K562 (cell line): Measurements from ENCODE around the gene PCF11. TPM values are rescaled to one million over a fixed set of nuclear protein-coding genes. Genes with fewer than 3 reads are reported as not detected.

Experiments
- AFF4 ChIP-seq: sonication (generic); formaldehyde crosslinking; IDR thresholded peaks from 2 replicates; pipeline ENCODE4 v1.8.0; 2023; ENCODE audit warnings: mild to moderate bottlenecking, missing genetic modification reagents
- ATF7 ChIP-seq: fragments of 450-650 bp; IDR thresholded peaks from 2 replicates; pipeline ENCODE4 v1.7.1; 2014; ENCODE audit warnings: mild to moderate bottlenecking, moderate library complexity
- CBFB ChIP-seq: sonication (generic); formaldehyde crosslinking; IDR thresholded peaks from 2 replicates; pipeline ENCODE4 v1.4.0; 2020; ENCODE audit warnings: mild to moderate bottlenecking, missing genetic modification reagents
- CREB3L1 ChIP-seq: fragments of 450-650 bp; IDR thresholded peaks from 2 replicates; pipeline ENCODE4 v1.6.1; 2014; ENCODE audit warnings: low read depth, mild to moderate bottlenecking, moderate library complexity, borderline replicate concordance
- FIP1L1 ChIP-seq: fragments of 200-400 bp; formaldehyde crosslinking; IDR thresholded peaks from 2 replicates; pipeline ENCODE4 v1.6.1; 2018; ENCODE audit warnings: mild to moderate bottlenecking, low read depth, low read length; ENCODE audit not compliant: poor library complexity, severe bottlenecking
- FOXA1 ChIP-seq: fragments of 450-650 bp; IDR thresholded peaks from 2 replicates; pipeline ENCODE4 v1.6.1; 2016; ENCODE audit warnings: mild to moderate bottlenecking, borderline replicate concordance
- FOXP1 ChIP-seq: sonication (generic); formaldehyde crosslinking; IDR thresholded peaks from 2 replicates; pipeline ENCODE4 v1.8.0; 2022; ENCODE audit warnings: mild to moderate bottlenecking, missing genetic modification reagents
- HNRNPUL1 ChIP-seq: fragments of 200-400 bp; formaldehyde crosslinking; IDR thresholded peaks from 2 replicates; pipeline ENCODE4 v1.6.1; 2017; ENCODE audit warnings: low read length
- PML ChIP-seq: IDR thresholded peaks from 2 replicates; pipeline ENCODE4 v1.6.1; 2012; ENCODE audit warnings: low read length, inconsistent platforms
- RBM22 ChIP-seq: fragments of 200-400 bp; formaldehyde crosslinking; IDR thresholded peaks from 2 replicates; pipeline ENCODE4 v1.6.1; 2018; ENCODE audit warnings: low read length, low read depth; ENCODE audit not compliant: poor library complexity, severe bottlenecking
- TEAD1 ChIP-seq, 2 experiments: fragments of 450-650 bp in 1 of 2; sonication (generic) in 1 of 2; formaldehyde crosslinking; IDR thresholded peaks; 2 replicates each; pipeline versions ENCODE4 v1.4.0 to v1.8.0; 2020 to 2022; ENCODE audit warnings: mild to moderate bottlenecking in 2 of 2, missing genetic modification reagents in 1 of 2
- ZBTB8A ChIP-seq: fragments of 450-650 bp; IDR thresholded peaks from 2 replicates; pipeline ENCODE4 v1.6.1; 2018; ENCODE audit warnings: mild to moderate bottlenecking, moderate library complexity; ENCODE audit not compliant: partially characterized antibody
- ZNF707 ChIP-seq: fragments of 250-450 bp; sonication (Bioruptor Pico); conservative IDR thresholded peaks from 2 replicates; pipeline ENCODE4 v1.8.0; 2022; ENCODE audit warnings: inconsistent platforms, mild to moderate bottlenecking, moderate library complexity
- polyA plus RNA-seq, 8 experiments: library from polyadenylated mRNA; depleted of rRNA in 4 of 8; stranded (reverse) in 5 of 8; unstranded in 3 of 8; fragments of >200 nt; fragmentation: Nextera tagmentation in 2 of 8; fragmentation: Illumina TruSeq in 1 of 8; extraction: Ambion mirVana in 2 of 8; extraction: Trizol in 1 of 8; gene quantifications; 2 replicates each; pipeline versions ENCODE4 v1.2.1 to v1.2.3, GENCODE V29; 2011 to 2014; ENCODE audit warnings: inconsistent platforms in 1 of 8, missing spikeins in 1 of 8
- total RNA-seq, 7 experiments: library from RNA; depleted of rRNA in 6 of 7; stranded (reverse); fragments of >200 nt in 6 of 7; fragmentation: Illumina TruSeq in 2 of 7; extraction: Trizol in 2 of 7; gene quantifications; 2 replicates each; pipeline versions ENCODE4 v1.2.1 to v1.2.3, GENCODE V29; 2011 to 2021; ENCODE audit warnings: low replicate concordance in 1 of 7
- TF ChIP-seq, protein P1 (sequence below): sonication (generic); formaldehyde crosslinking; IDR thresholded peaks from 2 replicates; pipeline ENCODE4 v1.8.1; 2023; ENCODE audit warnings: mild to moderate bottlenecking, missing genetic modification reagents
- TF ChIP-seq, protein P2 (sequence below): sonication (generic); formaldehyde crosslinking; IDR thresholded peaks from 2 replicates; pipeline ENCODE4 v1.8.0; 2022; ENCODE audit warnings: mild to moderate bottlenecking, missing genetic modification reagents

PCF11 gene
- total and polyA plus RNA-seq, 9 of the 15 experiments (the other 6 are each of a cell fraction or from before 2014, with no cell fraction given), result 9.3 to 91.6 (median 54.4) TPM

DNA sequence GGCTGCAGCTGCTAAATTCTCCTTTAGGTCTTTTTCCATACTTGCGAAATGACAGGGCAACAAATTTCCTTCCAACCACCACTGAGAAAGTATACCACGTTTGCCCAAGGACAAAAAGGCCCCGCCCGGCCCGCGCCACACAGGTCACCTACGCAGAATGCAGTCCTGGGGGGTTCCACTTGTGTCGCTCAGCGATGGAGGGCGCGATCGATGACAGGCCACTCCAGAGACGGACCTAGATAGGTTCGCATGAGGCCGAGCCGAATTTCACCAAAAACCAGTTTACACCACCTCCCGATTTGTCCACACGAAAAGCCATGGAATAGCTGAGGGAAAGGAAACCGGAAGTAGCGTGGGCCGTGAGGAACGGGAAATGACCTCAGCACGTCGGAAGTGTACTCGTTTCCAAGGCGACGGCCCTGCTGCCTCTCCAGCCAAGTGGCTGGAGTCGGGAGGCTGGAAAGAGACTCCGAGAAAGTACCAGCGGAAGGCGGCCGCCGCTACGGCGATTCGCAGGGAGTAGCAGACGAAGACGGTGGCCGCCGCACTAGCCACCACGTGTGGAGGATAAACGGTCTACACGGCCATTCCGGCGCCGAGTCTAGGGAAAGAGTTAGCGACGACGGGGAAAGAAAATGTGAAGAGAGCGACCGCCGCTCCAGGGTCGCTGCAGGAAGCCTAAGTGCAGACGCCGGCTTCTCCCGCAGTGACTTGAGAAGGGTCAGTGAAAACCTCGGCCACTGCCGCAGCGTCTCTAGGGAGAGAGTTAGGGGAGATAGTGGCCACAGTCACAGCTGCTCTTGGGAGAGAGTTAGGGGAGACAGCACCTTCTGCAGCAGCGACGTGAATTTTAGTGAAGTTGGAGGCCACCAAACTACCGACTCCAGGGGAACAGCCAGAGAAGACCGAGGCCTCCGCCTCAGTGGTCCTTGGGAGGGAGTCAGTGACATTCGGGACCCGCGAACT is 36.7 kb downstream of the PCF11 start, which contains the start of gene ANKRD42 (continued):
- TF ChIP-seq FOXP1 (CRISPR knock-in tag), result no peak
- TF ChIP-seq PML, result no peak; the same call in 1 of the 2 replicates
- TF ChIP-seq FOXA1, result no peak
- TF ChIP-seq HNRNPUL1, result no peak
- TF ChIP-seq AFF4 (CRISPR knock-in tag), result peak; percentile 66; the same call in 1 of the 2 replicates
- TF ChIP-seq RBM22, result peak; percentile 32
- peak; percentile 92 for TF ChIP-seq ATF7
- peak; percentile 49; the same call in 1 of the 2 replicates for TF ChIP-seq CREB3L1
- TF ChIP-seq CBFB, result no peak; the same call in 1 of the 2 replicates
- TF ChIP-seq, protein P1, sequence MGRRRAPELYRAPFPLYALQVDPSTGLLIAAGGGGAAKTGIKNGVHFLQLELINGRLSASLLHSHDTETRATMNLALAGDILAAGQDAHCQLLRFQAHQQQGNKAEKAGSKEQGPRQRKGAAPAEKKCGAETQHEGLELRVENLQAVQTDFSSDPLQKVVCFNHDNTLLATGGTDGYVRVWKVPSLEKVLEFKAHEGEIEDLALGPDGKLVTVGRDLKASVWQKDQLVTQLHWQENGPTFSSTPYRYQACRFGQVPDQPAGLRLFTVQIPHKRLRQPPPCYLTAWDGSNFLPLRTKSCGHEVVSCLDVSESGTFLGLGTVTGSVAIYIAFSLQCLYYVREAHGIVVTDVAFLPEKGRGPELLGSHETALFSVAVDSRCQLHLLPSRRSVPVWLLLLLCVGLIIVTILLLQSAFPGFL (CRISPR knock-in tag), result no peak
- no peak for TF ChIP-seq ZNF707
- no peak for TF ChIP-seq ZBTB8A
- TF ChIP-seq FIP1L1, result no peak
- TF ChIP-seq, protein P2, sequence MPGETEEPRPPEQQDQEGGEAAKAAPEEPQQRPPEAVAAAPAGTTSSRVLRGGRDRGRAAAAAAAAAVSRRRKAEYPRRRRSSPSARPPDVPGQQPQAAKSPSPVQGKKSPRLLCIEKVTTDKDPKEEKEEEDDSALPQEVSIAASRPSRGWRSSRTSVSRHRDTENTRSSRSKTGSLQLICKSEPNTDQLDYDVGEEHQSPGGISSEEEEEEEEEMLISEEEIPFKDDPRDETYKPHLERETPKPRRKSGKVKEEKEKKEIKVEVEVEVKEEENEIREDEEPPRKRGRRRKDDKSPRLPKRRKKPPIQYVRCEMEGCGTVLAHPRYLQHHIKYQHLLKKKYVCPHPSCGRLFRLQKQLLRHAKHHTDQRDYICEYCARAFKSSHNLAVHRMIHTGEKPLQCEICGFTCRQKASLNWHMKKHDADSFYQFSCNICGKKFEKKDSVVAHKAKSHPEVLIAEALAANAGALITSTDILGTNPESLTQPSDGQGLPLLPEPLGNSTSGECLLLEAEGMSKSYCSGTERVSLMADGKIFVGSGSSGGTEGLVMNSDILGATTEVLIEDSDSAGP (CRISPR knock-in tag), result no peak
- TF ChIP-seq TEAD1 (CRISPR knock-in tag; IDR thresholded peaks at IDR 0.05), result 0 out of 4 replicates have a peak, but pooled peaks of 1 of the 2 experiments have one; percentile 48
